Measurements from ENCODE around the gene GNAI1.

- TF ChIP-seq CTCF (IDR thresholded peaks at IDR 0.05) (no peak), EZH2 (IDR thresholded peaks at IDR 0.05; ENCODE audit: borderline replicate concordance, insufficient read depth, low read depth, low read length, poor library complexity, severe bottlenecking) (no peak)
Measured at GRCh38 chr7:80197627-80198026, 63.0 kb downstream of the GNAI1 start.

All from B cell (primary cell).